ENCODE measurements around the gene ARHGAP33. TPM values are rescaled to one million over a fixed set of nuclear protein-coding genes. Genes with fewer than 3 reads are reported as not detected.

ARHGAP33 gene
- total and polyA plus RNA-seq, 2 of the 8 experiments (the other 6 are each of a cell fraction or from before 2014, with no cell fraction given) = 6.5 to 25.2 TPM

DNA sequence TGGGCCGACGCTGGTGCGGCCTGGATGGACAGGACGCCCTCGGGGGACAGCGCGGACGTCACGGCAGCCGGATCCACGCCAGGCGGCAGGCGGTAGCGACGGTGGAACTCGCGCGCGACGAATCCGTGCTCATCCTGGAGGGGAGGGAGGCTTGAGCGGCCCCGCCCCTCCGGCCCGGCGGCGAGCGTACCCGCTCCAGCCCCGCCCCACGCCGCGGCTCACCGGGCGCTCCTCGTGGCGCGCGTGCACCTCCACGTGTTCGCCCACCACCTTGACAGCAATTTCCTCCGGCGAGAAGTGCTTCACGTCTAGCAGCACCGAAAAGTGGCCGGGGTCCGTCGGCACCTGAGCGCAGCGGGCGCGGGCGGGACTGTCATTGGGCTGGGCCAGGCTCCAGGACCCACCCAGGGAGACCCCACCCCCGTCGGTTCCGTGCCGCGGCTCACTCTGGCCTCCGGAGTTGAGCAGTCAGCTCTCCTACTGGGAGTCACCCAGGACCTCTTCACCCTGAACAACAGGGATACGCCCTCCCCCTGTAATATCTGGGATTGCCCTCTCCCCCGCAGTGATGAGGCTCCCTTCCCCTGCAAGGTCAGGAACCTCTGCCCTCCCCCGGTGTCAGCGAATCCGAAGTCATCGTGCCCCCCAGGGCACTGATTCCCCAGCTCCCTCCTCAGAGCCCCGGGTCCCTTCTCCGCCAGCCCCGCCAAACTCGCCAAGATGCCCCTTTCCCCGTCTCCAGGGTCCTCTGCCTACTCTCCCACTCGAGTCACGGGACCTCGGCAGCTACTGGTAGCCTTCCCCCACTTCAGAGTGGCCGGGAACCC is 19.6 kb upstream of the ARHGAP33 start:
- Histone ChIP-seq H3K56ac (replicated peaks; ENCODE audit: insufficient read length, low read depth, low read length) (no peak overlapping the region), H3K23me2 (ENCODE audit: low read depth, low read length) (peaks cover 16% of the 10 kb centered on the region; the same call in 1 of the 2 replicates), H3K9me3 (ENCODE audit: insufficient read depth in 2 of 2, low read depth in 1 of 2, low read length in 1 of 2) (no peaks in the 10 kb centered on the region), H3K4ac (replicated peaks; ENCODE audit: insufficient read length, low read depth, low read length) (no peak overlapping the region), H3K4me2 (ENCODE audit: insufficient read depth in 1 of 2, low read depth in 2 of 2, low read length in 2 of 2) (peak overlapping the region; percentile 95 to 98), H3K79me2 (ENCODE audit: control insufficient read depth in 1 of 2, insufficient read depth in 2 of 2, low read length in 2 of 2) (peaks cover 0 to 6% of the 10 kb centered on the region in 2 experiments; a peak in 2 of 4 replicates), H2AK5ac (ENCODE audit: low read depth, low read length) (no peak overlapping the region), H2BK120ac (replicated peaks; ENCODE audit: low read depth, low read length) (no peak overlapping the region), H3K27me3 (replicated peaks in 1 of 4; ENCODE audit: control insufficient read depth in 3 of 4, extremely low read depth in 1 of 4, insufficient read depth in 3 of 4, low read length in 3 of 4) (peaks cover 0 to 17% (median 11%) of the 10 kb centered on the region in 4 experiments; a peak in 5 of 7 replicates), H2BK5ac (ENCODE audit: low read depth, low read length) (no peak overlapping the region), H4K91ac (replicated peaks; ENCODE audit: insufficient read length, low read length) (peak overlapping the region; percentile 87), H3K14ac (ENCODE audit: insufficient read length) (no peak overlapping the region), H4K5ac (ENCODE audit: insufficient read length, low read depth, low read length) (peak overlapping the region; percentile 39), H3K4me1 (replicated peaks in 1 of 4; ENCODE audit: control insufficient read depth in 3 of 4, insufficient read depth in 4 of 4, low read length in 3 of 4) (peaks cover 0 to 18% (median 11%) of the 10 kb centered on the region in 4 experiments; a peak in 5 of 7 replicates), H2BK15ac (ENCODE audit: low read length) (no peak overlapping the region), H3K9ac (replicated peaks in 1 of 4; ENCODE audit: extremely low read depth in 1 of 4, low read depth in 3 of 4, low read length in 3 of 4) (peak overlapping the region in 1 of 4 experiments; percentile 50; a peak in 1 of 7 replicates), H3K36me3 (ENCODE audit: control insufficient read depth in 2 of 4, insufficient read depth in 4 of 4, low read length in 3 of 4) (peaks cover 0 to 5% (median 0%) of the 10 kb centered on the region in 4 experiments; a peak in 2 of 8 replicates), H4K20me1 (replicated peaks in 1 of 2; ENCODE audit: control insufficient read depth in 1 of 2, insufficient read depth in 2 of 2, low read length in 2 of 2) (peaks cover 0 to 4% of the 10 kb centered on the region in 2 experiments), H3K79me1 (ENCODE audit: low read depth, low read length) (peaks cover 4% of the 10 kb centered on the region), H2BK20ac (ENCODE audit: low read length) (no peak overlapping the region), H4K8ac (ENCODE audit: extremely low read depth, insufficient read depth, low read length) (peak overlapping the region; percentile 32), H3K4me3 (ENCODE audit: extremely low read depth in 1 of 4, insufficient read depth in 2 of 4, low read depth in 3 of 4, low read length in 4 of 4) (peak overlapping the region; percentile 51 to 98 (median 75)), H3K23ac (ENCODE audit: insufficient read length) (no peak overlapping the region), H3K18ac (ENCODE audit: extremely low read depth, low read length) (peak overlapping the region; percentile 83), H3K27ac (ENCODE audit: low read depth, low read length) (no peak overlapping the region), H2AFZ (ENCODE audit: low read length) (peak overlapping the region; percentile 46; the same call in 1 of the 2 replicates), H2BK12ac (ENCODE audit: low read depth, low read length) (no peak overlapping the region)
- CTCF ChIA-PET (ENCODE audit: partially characterized antibody) = interaction anchor here (0.6 to 2.0 kb wide), 3 partner anchors 12 to 145 kb away, joined by 3 to 9 read pairs (median 4); no protein-coding TSS in a partner anchor
- FAIRE-seq = no peak
- TF ChIP-seq, protein P1, sequence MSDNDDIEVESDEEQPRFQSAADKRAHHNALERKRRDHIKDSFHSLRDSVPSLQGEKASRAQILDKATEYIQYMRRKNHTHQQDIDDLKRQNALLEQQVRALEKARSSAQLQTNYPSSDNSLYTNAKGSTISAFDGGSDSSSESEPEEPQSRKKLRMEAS (IDR thresholded peaks at IDR 0.05) = peak; percentile 86
- peak; percentile 78 for TF ChIP-seq KDM4A (IDR thresholded peaks at IDR 0.05; ENCODE audit: low read depth, low read length, severe bottlenecking)
- no peak for TF ChIP-seq RBBP5 (IDR thresholded peaks at IDR 0.05; ENCODE audit: borderline replicate concordance, low read depth, low read length)
- peak in 1 of 2 experiments; percentile 30; a peak in 1 of 4 replicates for TF ChIP-seq SIN3A (conservative IDR thresholded peaks at IDR 0.05 in 1 of 2, IDR thresholded peaks at IDR 0.05 in 1 of 2; ENCODE audit: low read depth in 1 of 2, low read length in 2 of 2)
- TF ChIP-seq SUZ12 (IDR thresholded peaks at IDR 0.05; ENCODE audit: low read length) = peak; percentile 33; the same call in 1 of the 2 replicates
- no peak for TF ChIP-seq JUND (IDR thresholded peaks at IDR 0.05; ENCODE audit: low read length)
- TF ChIP-seq, protein P2, sequence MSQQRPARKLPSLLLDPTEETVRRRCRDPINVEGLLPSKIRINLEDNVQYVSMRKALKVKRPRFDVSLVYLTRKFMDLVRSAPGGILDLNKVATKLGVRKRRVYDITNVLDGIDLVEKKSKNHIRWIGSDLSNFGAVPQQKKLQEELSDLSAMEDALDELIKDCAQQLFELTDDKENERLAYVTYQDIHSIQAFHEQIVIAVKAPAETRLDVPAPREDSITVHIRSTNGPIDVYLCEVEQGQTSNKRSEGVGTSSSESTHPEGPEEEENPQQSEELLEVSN (IDR thresholded peaks at IDR 0.05) = peak; percentile 55; the same call in 1 of the 2 replicates
- POLR2A ChIA-PET (ENCODE audit: partially characterized antibody) = interaction anchor here (0.6 to 2.6 kb wide), 10 partner anchors 8 to 101 kb away, joined by 3 to 23 read pairs (median 6); partner anchors contain the start of genes KIRREL2, LIN37, PSENEN and U2AF1L4
- WGBS, 2 experiments (ENCODE audit: extremely low coverage in 1 of 2, insufficient coverage in 1 of 2, insufficient read length in 1 of 2, insufficient replicate concordance in 2 of 2, low coverage in 1 of 2, low lambda C conversion rate in 2 of 2, missing lambda C conversion rate in 1 of 2) = 4% methylated on average over 49 of the region's 74 CpGs; no CpG with 5 or more reads in 1 of the 2 experiments
- no peak for DNase-seq (ENCODE audit: low read depth in 1 of 2, low spot score in 2 of 2)
